ENCODE results near the gene RIPOR3.

- no peak for TF ChIP-seq EZH2 (IDR thresholded peaks at IDR 0.05; ENCODE audit: low read length)
- TF ChIP-seq CTCF (optimal IDR thresholded peaks at IDR 0.05 in 1 of 3, IDR thresholded peaks at IDR 0.05 in 1 of 3, conservative IDR thresholded peaks at IDR 0.05 in 1 of 3; ENCODE audit: extremely low read depth in 1 of 3, insufficient read depth in 2 of 3, low read length in 3 of 3) = no peak
Observed at GRCh38 chr20:50605136-50605535, 86.2 kb downstream of the RIPOR3 start.
